ENCODE results near the gene SMAD7. TPM values are rescaled to one million over a fixed set of nuclear protein-coding genes. Genes with fewer than 3 reads are reported as not detected.

The SMAD7 gene
- total and polyA plus RNA-seq, 2 experiments from 2014 or later, result 11.8 to 29.8 TPM

DNA sequence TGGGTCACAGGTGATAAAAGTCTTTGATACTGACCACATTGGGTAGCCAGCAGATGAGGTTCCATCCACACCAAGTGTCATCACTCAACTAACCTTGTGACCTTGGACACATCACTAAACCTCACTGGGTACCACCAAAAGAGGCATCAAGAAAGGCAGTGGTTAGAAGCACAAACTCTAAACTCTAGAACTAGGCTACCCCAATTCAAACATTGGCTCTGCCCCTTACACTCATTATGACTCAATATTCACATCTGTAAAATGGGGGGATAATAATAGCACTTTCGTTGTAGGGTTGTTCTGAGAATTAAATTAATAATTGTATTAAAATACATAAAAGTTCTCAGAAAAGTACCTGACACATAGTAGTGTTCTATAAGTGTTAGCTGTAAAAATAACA, 15.8 kb upstream of the SMAD7 start:
- no peak overlapping the region for H2AFZ ChIP-seq
- Mint-ChIP-seq H3K4me3 (no peak overlapping the region), H3K27ac (no peak overlapping the region), H3K27me3 (ENCODE audit: insufficient read depth, low read depth, poor library complexity) (peaks cover 18% of the 10 kb centered on the region), H3K9me3 (no peaks in the 10 kb centered on the region; the same call in 2 of the 3 replicates), H3K4me1 (peaks cover 46% of the 10 kb centered on the region), H3K36me3 (ENCODE audit: low read depth) (peaks cover 7% of the 10 kb centered on the region; the same call in 2 of the 3 replicates)
- no peak overlapping the region for H3K27ac ChIP-seq (ENCODE audit: low read depth)
- H3K36me3 ChIP-seq (ENCODE audit: insufficient read depth), result no peaks in the 10 kb centered on the region
- no peaks in the 10 kb centered on the region for H4K20me1 ChIP-seq (replicated peaks; ENCODE audit: insufficient read depth)
- H3K9me2 ChIP-seq (ENCODE audit: insufficient read depth), result peaks cover 4% of the 10 kb centered on the region; the same call in 1 of the 2 replicates
- TF ChIP-seq ZNF462 (CRISPR knock-in tag; IDR thresholded peaks at IDR 0.05), result no peak
- TF ChIP-seq POLR2AphosphoS5 (IDR thresholded peaks at IDR 0.05; ENCODE audit: low read depth), result no peak
- no peak for TF ChIP-seq CREB1 (CRISPR knock-in tag; IDR thresholded peaks at IDR 0.05; ENCODE audit: low read depth)
- no peak for TF ChIP-seq EZH2 (IDR thresholded peaks at IDR 0.05; ENCODE audit: low read depth, unreplicated experiment)
- TF ChIP-seq JUNB (IDR thresholded peaks at IDR 0.05; ENCODE audit: unreplicated experiment), result no peak
- no peak for TF ChIP-seq EZH2phosphoT487 (IDR thresholded peaks at IDR 0.05; ENCODE audit: unreplicated experiment)
- no peak for TF ChIP-seq NANOG (IDR thresholded peaks at IDR 0.05; ENCODE audit: borderline replicate concordance)
- TF ChIP-seq, protein P1, sequence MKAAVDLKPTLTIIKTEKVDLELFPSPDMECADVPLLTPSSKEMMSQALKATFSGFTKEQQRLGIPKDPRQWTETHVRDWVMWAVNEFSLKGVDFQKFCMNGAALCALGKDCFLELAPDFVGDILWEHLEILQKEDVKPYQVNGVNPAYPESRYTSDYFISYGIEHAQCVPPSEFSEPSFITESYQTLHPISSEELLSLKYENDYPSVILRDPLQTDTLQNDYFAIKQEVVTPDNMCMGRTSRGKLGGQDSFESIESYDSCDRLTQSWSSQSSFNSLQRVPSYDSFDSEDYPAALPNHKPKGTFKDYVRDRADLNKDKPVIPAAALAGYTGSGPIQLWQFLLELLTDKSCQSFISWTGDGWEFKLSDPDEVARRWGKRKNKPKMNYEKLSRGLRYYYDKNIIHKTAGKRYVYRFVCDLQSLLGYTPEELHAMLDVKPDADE (IDR thresholded peaks at IDR 0.05), result no peak
- TF ChIP-seq ZNF114 (CRISPR knock-in tag; IDR thresholded peaks at IDR 0.05), result no peak
- TF ChIP-seq CTCF (conservative IDR thresholded peaks at IDR 0.05; ENCODE audit: low read depth in 2 of 2), result no peak
- no peak for TF ChIP-seq ZNF331 (CRISPR knock-in tag; IDR thresholded peaks at IDR 0.05; ENCODE audit: low read depth)
- TF ChIP-seq REST (IDR thresholded peaks at IDR 0.05; ENCODE audit: unreplicated experiment), result no peak
- TF ChIP-seq STAT1 (IDR thresholded peaks at IDR 0.05; ENCODE audit: unreplicated experiment), result no peak
- H3K4me2 ChIP-seq, result no peak overlapping the region
- ATAC-seq (no peak), DNase-seq (ENCODE audit: low spot score) (no peak)
- H3F3A ChIP-seq (replicated peaks; ENCODE audit: low read depth), result peaks cover 7% of the 10 kb centered on the region; the same call in 1 of the 2 replicates
- peaks cover 49% of the 10 kb centered on the region for H3K4me1 ChIP-seq (ENCODE audit: insufficient read depth)
- H3K79me2 ChIP-seq (replicated peaks; ENCODE audit: insufficient read depth), result no peaks in the 10 kb centered on the region
- H3K4me3 ChIP-seq, result no peak overlapping the region
- no peaks in the 10 kb centered on the region for H3K27me3 ChIP-seq (ENCODE audit: insufficient read depth)
